Lower leg skin (tissue), 4 donors: Measurements from ENCODE around the gene MEI4. TPM values are rescaled to one million over a fixed set of nuclear protein-coding genes. Genes with fewer than 3 reads are reported as not detected.

Experiments
- DNase-seq, 2 donors: peaks; one replicate each; pipeline ENCODE4 v3.0.0-alpha.2; 2019; ENCODE audit warnings: low spot score in 2 of 2
- H3K4me3 ChIP-seq: fragments of 200-600 bp; sonication (generic); 2 replicates; pipeline ENCODE4 v1.5.1; 2017; ENCODE audit warnings: mild to moderate bottlenecking, low read depth; ENCODE audit not compliant: poor library complexity, severe bottlenecking
- CTCF ChIP-seq, 3 donors: fragments of 450-650 bp; IDR thresholded peaks; one replicate each; pipeline ENCODE4 v1.5.1; 2016; ENCODE audit warnings: antibody characterized with exemption in 3 of 3, mild to moderate bottlenecking in 3 of 3, moderate library complexity in 2 of 3
- POLR2A ChIP-seq, 2 donors: fragments of 450-650 bp; IDR thresholded peaks; one replicate each; pipeline ENCODE4 v1.6.1; 2016 to 2017; ENCODE audit warnings: antibody characterized with exemption in 2 of 2, mild to moderate bottlenecking in 1 of 2, moderate library complexity in 1 of 2
- intact Hi-C: fragments of 100-400 bp; cut with DNase I; formaldehyde crosslinking; loops from one replicate; pipeline ENCODE4 v1.15.0; 2023; ENCODE audit warnings: low total_unique reads
- total RNA-seq, 4 donors: library from RNA; depleted of rRNA; stranded (reverse); fragments of >200 nt; gene quantifications; one replicate each; pipeline ENCODE4 v1.1.0, GENCODE V29; 2016

MEI4 gene
- total RNA-seq, 4 donors from 2014 or later, result 0.05 TPM; not detected in 3

GRCh38 chr6:77972334-77972733 lies 319.5 kb downstream of the MEI4 start:
- intact Hi-C loops, result no loop called here
- no peak overlapping the region for H3K4me3 ChIP-seq
- no peak for TF ChIP-seq POLR2A (IDR thresholded peaks at IDR 0.05)
- no peak for TF ChIP-seq CTCF (IDR thresholded peaks at IDR 0.05)
- DNase-seq, result no peak

Other genes starting within 250 kb of the MEI4 start
- gene HTR1B, start 189.5 kb upstream of the MEI4 start, total RNA-seq, result under 1 TPM in 1 of 4 donors, not detected in 3; 0.39 TPM